ENCODE results near the gene EARS2.

- TF ChIP-seq CTCF (IDR thresholded peaks at IDR 0.05) (no peak), EP300 (IDR thresholded peaks at IDR 0.05) (no peak), POLR2A (IDR thresholded peaks at IDR 0.05) (no peak)
Measured at GRCh38 chr16:23496821-23497542, 60.2 kb downstream of the EARS2 start.

Data from ovary (tissue), 3 donors.